Measurements from ENCODE around the gene SPPL3.

Gene SPPL3

GRCh38 chr12:120762086-120762485 lies 142.1 kb downstream of the SPPL3 start:
- Histone ChIP-seq H3K9me3 (replicated peaks; ENCODE audit: low read length) (no peaks in the 10 kb centered on the region), H3K36me3 (ENCODE audit: insufficient read depth, low read length) (peaks cover 52% of the 10 kb centered on the region), H3K9ac (ENCODE audit: low read depth, low read length) (no peak overlapping the region), H3K4me2 (ENCODE audit: low read length) (no peak overlapping the region), H3K27me3 (ENCODE audit: control insufficient read depth, insufficient read depth, low read length) (no peaks in the 10 kb centered on the region), H3K4me3 (ENCODE audit: low read length) (no peak overlapping the region), H3K4me1 (ENCODE audit: control insufficient read depth, insufficient read depth, low read length) (no peaks in the 10 kb centered on the region)

DNA sequence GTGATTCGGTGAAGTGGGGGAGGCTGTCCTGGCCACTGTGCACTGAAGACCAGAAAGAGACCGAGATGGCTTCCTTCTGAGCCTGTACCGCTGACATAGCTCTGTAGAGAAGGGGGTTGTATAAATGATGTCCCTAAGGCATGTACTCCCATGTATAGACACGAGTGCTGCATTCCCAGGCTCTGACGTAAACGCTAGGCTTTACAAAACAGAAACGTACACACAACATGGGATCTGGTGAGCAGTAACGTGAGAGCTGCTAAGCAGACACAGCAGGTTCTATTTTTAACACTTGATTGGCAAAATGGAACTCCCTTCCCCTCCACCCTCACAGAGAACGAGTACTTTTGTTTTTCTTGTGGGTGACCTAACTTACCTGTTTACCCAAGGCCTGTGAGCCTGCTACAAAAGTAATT lies 142.6 kb downstream of the SPPL3 start:
- Histone ChIP-seq H3K4me1 (ENCODE audit: control insufficient read depth, insufficient read depth, low read length) (no peaks in the 10 kb centered on the region), H3K4me2 (ENCODE audit: low read length) (no peak overlapping the region), H3K9me3 (replicated peaks; ENCODE audit: low read length) (no peaks in the 10 kb centered on the region), H3K4me3 (ENCODE audit: low read length) (no peak overlapping the region), H3K9ac (ENCODE audit: low read depth, low read length) (no peak overlapping the region), H3K27me3 (ENCODE audit: control insufficient read depth, insufficient read depth, low read length) (no peaks in the 10 kb centered on the region), H3K36me3 (ENCODE audit: insufficient read depth, low read length) (peaks cover 47% of the 10 kb centered on the region)

GRCh38 chr12:120760349-120761254 lies 143.6 kb downstream of the SPPL3 start:
- Histone ChIP-seq H3K9me3 (replicated peaks; ENCODE audit: low read length) (no peaks in the 10 kb centered on the region), H3K27me3 (ENCODE audit: control insufficient read depth, insufficient read depth, low read length) (no peaks in the 10 kb centered on the region), H3K4me3 (ENCODE audit: low read length) (no peak overlapping the region), H3K4me2 (ENCODE audit: low read length) (no peak overlapping the region), H3K4me1 (ENCODE audit: control insufficient read depth, insufficient read depth, low read length) (no peaks in the 10 kb centered on the region), H3K9ac (ENCODE audit: low read depth, low read length) (no peak overlapping the region), H3K36me3 (ENCODE audit: insufficient read depth, low read length) (peaks cover 37% of the 10 kb centered on the region)

- Histone ChIP-seq H3K27me3 (ENCODE audit: control insufficient read depth, insufficient read depth, low read length) (no peaks in the 10 kb centered on the region), H3K4me2 (ENCODE audit: low read length) (no peak overlapping the region), H3K9me3 (replicated peaks; ENCODE audit: low read length) (no peaks in the 10 kb centered on the region), H3K36me3 (ENCODE audit: insufficient read depth, low read length) (peaks cover 32% of the 10 kb centered on the region), H3K9ac (ENCODE audit: low read depth, low read length) (no peak overlapping the region), H3K4me1 (ENCODE audit: control insufficient read depth, insufficient read depth, low read length) (no peaks in the 10 kb centered on the region), H3K4me3 (ENCODE audit: low read length) (no peak overlapping the region)
Observed at GRCh38 chr12:120759591-120760348, 144.4 kb downstream of the SPPL3 start.

- no peak overlapping the region for H3K4me2 ChIP-seq (ENCODE audit: low read length)
- peaks cover 26% of the 10 kb centered on the region for H3K36me3 ChIP-seq (ENCODE audit: insufficient read depth, low read length)
- H3K4me3 ChIP-seq (ENCODE audit: low read length): no peak overlapping the region
- no peaks in the 10 kb centered on the region for H3K9me3 ChIP-seq (replicated peaks; ENCODE audit: low read length)
- no peaks in the 10 kb centered on the region for H3K4me1 ChIP-seq (ENCODE audit: control insufficient read depth, insufficient read depth, low read length)
- H3K27me3 ChIP-seq (ENCODE audit: control insufficient read depth, insufficient read depth, low read length): no peaks in the 10 kb centered on the region
- no peak overlapping the region for H3K9ac ChIP-seq (ENCODE audit: low read depth, low read length)
Observed at GRCh38 chr12:120758798-120759590, 145.2 kb downstream of the SPPL3 start.

GRCh38 chr12:120757949-120758348 lies 146.2 kb downstream of the SPPL3 start:
- no peaks in the 10 kb centered on the region for H3K4me1 ChIP-seq (ENCODE audit: control insufficient read depth, insufficient read depth, low read length)
- H3K27me3 ChIP-seq (ENCODE audit: control insufficient read depth, insufficient read depth, low read length): no peaks in the 10 kb centered on the region
- H3K4me3 ChIP-seq (ENCODE audit: low read length): no peak overlapping the region
- no peak overlapping the region for H3K9ac ChIP-seq (ENCODE audit: low read depth, low read length)
- no peak overlapping the region for H3K4me2 ChIP-seq (ENCODE audit: low read length)
- no peaks in the 10 kb centered on the region for H3K9me3 ChIP-seq (replicated peaks; ENCODE audit: low read length)
- peaks cover 22% of the 10 kb centered on the region for H3K36me3 ChIP-seq (ENCODE audit: insufficient read depth, low read length)

- Histone ChIP-seq H3K9me3 (replicated peaks; ENCODE audit: low read length) (no peaks in the 10 kb centered on the region), H3K4me1 (ENCODE audit: control insufficient read depth, insufficient read depth, low read length) (no peaks in the 10 kb centered on the region), H3K27me3 (ENCODE audit: control insufficient read depth, insufficient read depth, low read length) (no peaks in the 10 kb centered on the region), H3K4me2 (ENCODE audit: low read length) (no peak overlapping the region), H3K9ac (ENCODE audit: low read depth, low read length) (no peak overlapping the region), H3K36me3 (ENCODE audit: insufficient read depth, low read length) (peaks cover 21% of the 10 kb centered on the region), H3K4me3 (ENCODE audit: low read length) (no peak overlapping the region)
Observed at GRCh38 chr12:120757226-120757742, 146.9 kb downstream of the SPPL3 start.

GRCh38 chr12:120755269-120755668 lies 148.9 kb downstream of the SPPL3 start:
- peaks cover 5% of the 10 kb centered on the region for H3K36me3 ChIP-seq (ENCODE audit: insufficient read depth, low read length)
- H3K4me3 ChIP-seq (ENCODE audit: low read length): no peak overlapping the region

DNA sequence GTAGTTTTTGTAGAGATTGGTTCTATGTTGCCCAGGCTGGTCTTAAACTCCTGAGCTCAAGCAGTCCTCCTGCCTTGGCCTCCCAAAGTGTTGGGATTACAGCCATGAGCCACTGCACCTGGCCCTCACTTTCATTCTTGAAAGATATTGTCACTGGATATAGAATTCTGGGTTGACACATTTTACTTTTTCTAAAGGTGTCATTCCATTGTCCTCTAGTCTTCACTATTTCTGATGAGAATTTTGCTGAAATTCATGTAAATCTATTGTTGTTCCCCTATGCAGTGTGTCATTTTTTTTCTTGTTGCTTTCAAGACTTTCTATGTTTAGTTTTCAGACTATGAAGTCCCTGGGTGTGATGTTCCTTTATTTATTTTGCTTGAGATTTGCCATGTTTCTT lies 149.4 kb downstream of the SPPL3 start:
- Histone ChIP-seq H3K9ac (ENCODE audit: low read depth, low read length) (no peak overlapping the region), H3K4me2 (ENCODE audit: low read length) (no peak overlapping the region), H3K27me3 (ENCODE audit: control insufficient read depth, insufficient read depth, low read length) (no peaks in the 10 kb centered on the region), H3K9me3 (replicated peaks; ENCODE audit: low read length) (no peaks in the 10 kb centered on the region), H3K36me3 (ENCODE audit: insufficient read depth, low read length) (peaks cover under 1% of the 10 kb centered on the region), H3K4me3 (ENCODE audit: low read length) (no peak overlapping the region), H3K4me1 (ENCODE audit: control insufficient read depth, insufficient read depth, low read length) (no peaks in the 10 kb centered on the region)

More at GRCh38 chr12:120755269-120755668, 148.9 kb downstream of the SPPL3 start:
- Histone ChIP-seq H3K9me3 (replicated peaks; ENCODE audit: low read length) (no peaks in the 10 kb centered on the region), H3K27me3 (ENCODE audit: control insufficient read depth, insufficient read depth, low read length) (no peaks in the 10 kb centered on the region), H3K9ac (ENCODE audit: low read depth, low read length) (no peak overlapping the region), H3K4me1 (ENCODE audit: control insufficient read depth, insufficient read depth, low read length) (no peaks in the 10 kb centered on the region), H3K4me2 (ENCODE audit: low read length) (no peak overlapping the region)

DNA sequence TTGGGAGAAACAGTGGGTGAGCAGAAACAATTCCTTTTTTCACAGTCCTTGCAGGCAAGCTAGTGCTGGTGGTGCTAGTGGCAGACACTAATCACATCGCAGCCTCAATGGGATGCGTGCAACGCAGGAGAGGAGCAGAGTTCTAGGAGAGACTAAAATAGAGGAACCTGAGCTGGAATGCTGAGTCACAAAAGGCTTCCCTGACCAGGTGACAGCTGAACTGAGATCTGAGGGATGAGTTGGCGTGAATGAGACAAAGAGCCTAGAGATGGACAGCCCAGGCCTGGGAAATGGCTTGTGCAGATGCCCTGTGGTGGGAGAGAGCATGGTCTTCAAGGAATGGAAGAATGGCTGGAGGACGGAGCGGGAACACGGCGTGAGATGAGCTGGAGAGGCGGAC lies 152.8 kb downstream of the SPPL3 start:
- H3K27me3 ChIP-seq (ENCODE audit: control insufficient read depth, insufficient read depth, low read length): no peaks in the 10 kb centered on the region

DNA sequence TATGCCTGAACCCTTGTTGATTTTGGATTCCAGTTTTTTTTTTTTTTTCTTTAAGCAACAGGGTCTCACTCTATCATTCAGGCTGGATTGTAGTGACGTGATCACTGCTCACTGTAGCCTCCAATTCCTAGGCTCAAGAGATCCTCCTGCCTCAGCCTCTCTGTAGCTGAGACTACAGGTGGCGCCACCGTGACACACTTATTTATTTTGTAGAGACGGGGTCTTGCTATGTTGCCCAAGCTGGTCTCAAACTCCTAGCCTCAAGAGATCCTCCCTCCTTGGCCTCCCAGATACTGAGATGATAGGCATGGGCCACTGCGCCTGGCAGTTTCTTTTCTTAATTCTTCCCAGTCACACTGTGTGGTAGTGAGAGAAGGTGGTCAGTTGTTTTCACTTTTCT lies 153.4 kb downstream of the SPPL3 start:
- Histone ChIP-seq H3K4me2 (ENCODE audit: low read length) (no peak overlapping the region), H3K4me1 (ENCODE audit: control insufficient read depth, insufficient read depth, low read length) (no peaks in the 10 kb centered on the region), H3K9ac (ENCODE audit: low read depth, low read length) (no peak overlapping the region), H3K36me3 (ENCODE audit: insufficient read depth, low read length) (no peaks in the 10 kb centered on the region), H3K9me3 (replicated peaks; ENCODE audit: low read length) (no peaks in the 10 kb centered on the region), H3K4me3 (ENCODE audit: low read length) (no peak overlapping the region), H3K27me3 (ENCODE audit: control insufficient read depth, insufficient read depth, low read length) (no peaks in the 10 kb centered on the region)

More for the DNA sequence above, 152.8 kb downstream of the SPPL3 start:
- no peaks in the 10 kb centered on the region for H3K9me3 ChIP-seq (replicated peaks; ENCODE audit: low read length)
- H3K36me3 ChIP-seq (ENCODE audit: insufficient read depth, low read length): no peaks in the 10 kb centered on the region
- no peaks in the 10 kb centered on the region for H3K4me1 ChIP-seq (ENCODE audit: control insufficient read depth, insufficient read depth, low read length)
- H3K4me2 ChIP-seq (ENCODE audit: low read length): no peak overlapping the region
- H3K4me3 ChIP-seq (ENCODE audit: low read length): no peak overlapping the region
- no peak overlapping the region for H3K9ac ChIP-seq (ENCODE audit: low read depth, low read length)
